Measurements from ENCODE around the gene TEN1.

The TEN1 gene

DNA sequence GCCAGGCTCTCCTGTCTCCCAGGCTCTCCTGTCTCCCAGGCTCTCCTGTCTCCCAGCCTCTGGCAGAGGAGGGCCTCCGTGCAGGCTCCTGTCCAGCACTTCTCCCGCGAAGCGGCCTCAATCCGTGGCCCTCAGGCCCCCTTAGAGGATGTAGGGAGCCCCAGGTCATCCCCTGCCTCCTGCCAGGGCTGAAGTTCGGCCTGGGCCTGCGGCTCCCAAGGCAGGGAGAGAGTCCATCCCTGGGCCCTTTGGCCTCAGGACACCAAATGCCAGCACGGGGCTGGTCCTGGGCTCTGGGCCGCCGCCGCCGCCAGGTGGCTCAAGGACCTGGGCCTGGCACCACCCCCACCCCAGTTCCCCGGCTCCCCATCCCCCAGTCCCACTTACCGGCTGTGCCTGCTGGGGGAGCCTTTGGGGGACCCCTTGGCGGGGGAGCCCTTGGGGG, 47.7 kb downstream of the TEN1 start:
- no peak overlapping the region for H2AFZ ChIP-seq (ENCODE audit: low read length)
- no peaks in the 10 kb centered on the region for H3F3A ChIP-seq (ENCODE audit: insufficient read depth, low read length)
- DNase-seq = no peak
- no peaks in the 10 kb centered on the region for H3K9me3 ChIP-seq (replicated peaks; ENCODE audit: insufficient read depth, low read length)
- no peak overlapping the region for H3K27ac ChIP-seq (ENCODE audit: low read length)
- TF ChIP-seq EZH2 (optimal IDR thresholded peaks at IDR 0.05; ENCODE audit: low read depth, low read length) (no peak), EZH2phosphoT487 (IDR thresholded peaks at IDR 0.05; ENCODE audit: low read length) (no peak)
- TF ChIP-seq, protein P1, sequence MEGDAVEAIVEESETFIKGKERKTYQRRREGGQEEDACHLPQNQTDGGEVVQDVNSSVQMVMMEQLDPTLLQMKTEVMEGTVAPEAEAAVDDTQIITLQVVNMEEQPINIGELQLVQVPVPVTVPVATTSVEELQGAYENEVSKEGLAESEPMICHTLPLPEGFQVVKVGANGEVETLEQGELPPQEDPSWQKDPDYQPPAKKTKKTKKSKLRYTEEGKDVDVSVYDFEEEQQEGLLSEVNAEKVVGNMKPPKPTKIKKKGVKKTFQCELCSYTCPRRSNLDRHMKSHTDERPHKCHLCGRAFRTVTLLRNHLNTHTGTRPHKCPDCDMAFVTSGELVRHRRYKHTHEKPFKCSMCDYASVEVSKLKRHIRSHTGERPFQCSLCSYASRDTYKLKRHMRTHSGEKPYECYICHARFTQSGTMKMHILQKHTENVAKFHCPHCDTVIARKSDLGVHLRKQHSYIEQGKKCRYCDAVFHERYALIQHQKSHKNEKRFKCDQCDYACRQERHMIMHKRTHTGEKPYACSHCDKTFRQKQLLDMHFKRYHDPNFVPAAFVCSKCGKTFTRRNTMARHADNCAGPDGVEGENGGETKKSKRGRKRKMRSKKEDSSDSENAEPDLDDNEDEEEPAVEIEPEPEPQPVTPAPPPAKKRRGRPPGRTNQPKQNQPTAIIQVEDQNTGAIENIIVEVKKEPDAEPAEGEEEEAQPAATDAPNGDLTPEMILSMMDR (IDR thresholded peaks at IDR 0.05; ENCODE audit: low read length) = no peak
- peaks cover 13% of the 10 kb centered on the region; the same call in 1 of the 2 replicates for H3K27me3 ChIP-seq (replicated peaks; ENCODE audit: insufficient read depth, low read length)
- H4K20me1 ChIP-seq (ENCODE audit: insufficient read depth, low read length) = no peaks in the 10 kb centered on the region
- H3K9me2 ChIP-seq (replicated peaks; ENCODE audit: insufficient read depth, low read length) = no peaks in the 10 kb centered on the region
- no peak overlapping the region for H3K9ac ChIP-seq (ENCODE audit: low read length)
- H3K4me3 ChIP-seq (ENCODE audit: low read length) = no peak overlapping the region
- H3K79me2 ChIP-seq (ENCODE audit: low read length) = no peaks in the 10 kb centered on the region
- no peaks in the 10 kb centered on the region for H3K4me1 ChIP-seq (ENCODE audit: low read length)
- no peaks in the 10 kb centered on the region for H3K36me3 ChIP-seq (replicated peaks; ENCODE audit: insufficient read depth, low read length)
- H3K4me2 ChIP-seq (ENCODE audit: low read depth, low read length) = no peak overlapping the region

DNA sequence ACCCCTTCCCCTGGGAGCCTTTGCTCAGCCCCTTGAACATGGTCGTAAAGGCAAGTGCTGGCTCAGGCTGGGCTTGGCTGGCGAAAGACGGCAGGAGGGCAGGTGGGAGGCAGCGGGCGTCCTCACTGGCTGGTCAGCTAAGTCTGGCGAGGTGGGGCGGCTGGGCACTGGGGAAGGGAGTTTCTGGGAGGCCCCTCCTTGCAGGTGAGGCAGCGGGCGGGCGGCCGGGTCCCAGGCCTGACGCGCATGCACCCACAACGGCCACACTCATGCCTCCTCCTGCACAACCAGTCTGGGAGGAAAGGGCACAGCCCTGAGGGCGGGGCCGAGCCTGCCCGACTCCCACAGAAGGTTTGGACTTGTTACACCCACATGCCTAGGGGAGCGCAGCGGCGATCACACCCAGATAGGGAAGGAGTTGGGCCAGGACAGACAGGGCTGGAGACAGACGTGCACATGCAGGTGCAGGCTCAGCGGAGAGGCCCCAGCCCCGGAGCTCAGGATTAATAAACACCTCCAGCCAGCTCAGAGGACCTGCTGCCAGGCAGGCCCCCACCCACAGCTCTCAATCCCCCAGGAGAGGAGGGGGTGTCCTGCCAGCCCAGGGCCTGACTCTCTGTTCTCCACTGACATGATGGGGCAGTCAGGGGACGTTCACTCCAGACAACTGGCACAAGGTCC, 48.3 kb downstream of the TEN1 start, which contains the start of gene EVPL:
TSS of gene EVPL (minus strand) at position 148 of the 681 bp plus-strand sequence. CDS start at position 40, 108 bp downstream.
- H2AFZ ChIP-seq (ENCODE audit: low read length) = no peak within 1 kb of the TSS
- no peaks in the 10 kb centered on the region for H3K9me2 ChIP-seq (replicated peaks; ENCODE audit: insufficient read depth, low read length)
- H3K36me3 ChIP-seq (replicated peaks; ENCODE audit: insufficient read depth, low read length) = no peaks in the 10 kb centered on the region
- H3K9me3 ChIP-seq (replicated peaks; ENCODE audit: insufficient read depth, low read length) = no peaks in the 10 kb centered on the region
- no peak within 1 kb of the TSS for H3K4me3 ChIP-seq (ENCODE audit: low read length)
- no peak within 1 kb of the TSS for H3K27ac ChIP-seq (ENCODE audit: low read length)
- no peak for DNase-seq
- no peak within 1 kb of the TSS for H3K4me2 ChIP-seq (ENCODE audit: low read depth, low read length)
- no peaks in the 10 kb centered on the region for H4K20me1 ChIP-seq (ENCODE audit: insufficient read depth, low read length)
- H3K4me1 ChIP-seq (ENCODE audit: low read length) = no peaks in the 10 kb centered on the region
- no peak within 1 kb of the TSS for H3K9ac ChIP-seq (ENCODE audit: low read length)
- peaks cover 13% of the 10 kb centered on the region; the same call in 1 of the 2 replicates for H3K27me3 ChIP-seq (replicated peaks; ENCODE audit: insufficient read depth, low read length)
- H3K79me2 ChIP-seq (ENCODE audit: low read length) = no peaks in the 10 kb centered on the region
- H3F3A ChIP-seq (ENCODE audit: insufficient read depth, low read length) = no peaks in the 10 kb centered on the region
- TF ChIP-seq EZH2phosphoT487 (IDR thresholded peaks at IDR 0.05; ENCODE audit: low read length) (no peak), EZH2 (optimal IDR thresholded peaks at IDR 0.05; ENCODE audit: low read depth, low read length) (no peak)
- TF ChIP-seq, protein P1 (IDR thresholded peaks at IDR 0.05; ENCODE audit: low read length) = no peak

DNA sequence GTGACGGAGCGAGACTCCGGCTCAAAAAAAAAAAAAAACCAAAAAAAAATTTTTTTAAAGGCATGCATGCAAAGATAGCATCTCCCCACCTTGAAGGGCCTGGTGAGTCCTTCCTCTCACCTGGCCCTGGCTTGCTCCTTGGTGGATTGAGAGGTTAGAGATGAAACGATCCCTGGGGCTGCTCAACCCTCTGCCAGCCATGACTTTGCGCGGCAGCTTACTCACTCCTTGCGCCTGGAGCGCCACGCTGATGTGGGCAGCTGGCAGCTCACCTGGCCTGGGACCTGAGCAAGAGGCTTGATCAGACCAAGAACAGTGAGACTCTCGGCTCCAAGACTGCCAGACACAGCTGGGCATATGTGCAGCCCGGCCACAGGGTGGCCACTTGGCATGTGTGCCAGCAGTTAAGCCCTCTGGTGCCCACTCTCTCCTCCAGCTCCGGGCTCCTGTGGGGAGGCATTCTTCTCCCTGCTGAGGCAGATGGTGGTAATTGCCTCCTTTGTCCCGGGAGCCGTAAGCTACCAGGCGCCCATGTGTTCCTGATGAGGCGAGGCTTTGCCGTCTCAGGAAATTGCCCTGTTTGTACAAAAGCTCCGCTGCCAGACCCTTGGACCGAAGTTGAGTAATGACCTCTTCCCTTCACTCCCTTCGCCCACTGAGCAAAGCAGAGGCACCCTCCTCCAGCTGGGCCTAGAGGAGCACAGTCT, 53.2 kb downstream of the TEN1 start:
- Histone ChIP-seq H3K79me2 (ENCODE audit: low read length) (no peaks in the 10 kb centered on the region), H3K9me2 (replicated peaks; ENCODE audit: insufficient read depth, low read length) (no peaks in the 10 kb centered on the region), H3K4me3 (ENCODE audit: low read length) (no peak overlapping the region), H2AFZ (ENCODE audit: low read length) (no peak overlapping the region), H3K9ac (ENCODE audit: low read length) (no peak overlapping the region), H3K9me3 (replicated peaks; ENCODE audit: insufficient read depth, low read length) (no peaks in the 10 kb centered on the region), H3K27ac (ENCODE audit: low read length) (no peak overlapping the region), H3K36me3 (replicated peaks; ENCODE audit: insufficient read depth, low read length) (no peaks in the 10 kb centered on the region), H3K27me3 (replicated peaks; ENCODE audit: insufficient read depth, low read length) (no peaks in the 10 kb centered on the region; the same call in 1 of the 2 replicates), H3K4me2 (ENCODE audit: low read depth, low read length) (no peak overlapping the region), H3F3A (ENCODE audit: insufficient read depth, low read length) (no peaks in the 10 kb centered on the region), H3K4me1 (ENCODE audit: low read length) (no peaks in the 10 kb centered on the region), H4K20me1 (ENCODE audit: insufficient read depth, low read length) (no peaks in the 10 kb centered on the region)
- no peak for TF ChIP-seq EZH2phosphoT487 (IDR thresholded peaks at IDR 0.05; ENCODE audit: low read length)
- TF ChIP-seq, protein P1 (IDR thresholded peaks at IDR 0.05; ENCODE audit: low read length) = no peak
- no peak for DNase-seq

All from MM.1S (cell line).